WERI-Rb-1 (cell line): ENCODE measurements around the gene SAMM50.

Source experiments
- DNase-seq: peaks from one replicate; pipeline ENCODE4 v3.0.0-alpha.2; 2020
- H3K27ac ChIP-seq: fragments of 250-450 bp; sonication (Bioruptor Pico); 2 replicates; pipeline ENCODE4 v1.5.1; 2020; ENCODE audit warnings: mild to moderate bottlenecking, moderate library complexity
- H3K27me3 ChIP-seq: fragments of 250-450 bp; sonication (Bioruptor Pico); 2 replicates; pipeline ENCODE4 v1.5.1; 2021; ENCODE audit warnings: mild to moderate bottlenecking, low read depth, moderate library complexity; ENCODE audit not compliant: insufficient read depth, severe bottlenecking
- H3K36me3 ChIP-seq: fragments of 250-450 bp; sonication (Bioruptor Pico); 2 replicates; pipeline ENCODE4 v1.5.1; 2020; ENCODE audit warnings: mild to moderate bottlenecking, moderate library complexity
- H3K4me3 ChIP-seq: 2 replicates; pipeline ENCODE4 v1.5.1; 2011; ENCODE audit warnings: low read depth, mild to moderate bottlenecking, control low read depth, low read length
- H3K9me3 ChIP-seq: fragments of 250-450 bp; sonication (Bioruptor Pico); 2 replicates; pipeline ENCODE4 v1.5.1; 2021; ENCODE audit warnings: mild to moderate bottlenecking, moderate library complexity; ENCODE audit not compliant: severe bottlenecking
- TF ChIP-seq, protein P1 (sequence below): IDR thresholded peaks from 2 replicates; pipeline ENCODE4 v1.5.1; 2011; ENCODE audit warnings: low read depth, mild to moderate bottlenecking, control low read depth, inconsistent platforms, low read length

Gene SAMM50

DNA sequence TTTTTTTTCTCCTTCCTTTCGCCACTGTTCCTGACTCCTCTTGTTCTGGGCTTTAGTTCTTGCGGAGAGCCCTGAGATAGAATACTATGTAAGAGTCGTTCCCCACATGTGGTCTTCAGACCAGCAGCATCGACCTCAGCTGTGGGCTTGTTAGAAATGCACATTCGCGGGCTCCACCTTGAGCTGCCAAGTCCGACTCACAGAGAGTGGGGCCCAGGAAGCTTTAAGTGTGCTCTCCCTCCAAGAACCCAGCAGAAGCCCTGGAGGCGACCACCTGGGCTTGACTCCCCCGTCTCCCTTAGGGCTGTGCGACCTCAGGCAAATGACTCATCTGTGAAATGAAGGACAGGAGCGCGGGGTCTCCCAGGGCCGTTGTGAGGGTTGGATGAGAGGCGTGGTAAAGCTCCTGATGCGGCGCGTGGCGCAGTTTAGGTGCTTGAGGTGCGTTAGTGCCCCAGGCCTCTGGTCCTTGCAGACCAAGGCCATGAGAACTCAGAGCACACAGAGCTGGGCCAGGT lies 18.8 kb downstream of the SAMM50 start:
- DNase-seq, result no peak
- TF ChIP-seq, protein P1, sequence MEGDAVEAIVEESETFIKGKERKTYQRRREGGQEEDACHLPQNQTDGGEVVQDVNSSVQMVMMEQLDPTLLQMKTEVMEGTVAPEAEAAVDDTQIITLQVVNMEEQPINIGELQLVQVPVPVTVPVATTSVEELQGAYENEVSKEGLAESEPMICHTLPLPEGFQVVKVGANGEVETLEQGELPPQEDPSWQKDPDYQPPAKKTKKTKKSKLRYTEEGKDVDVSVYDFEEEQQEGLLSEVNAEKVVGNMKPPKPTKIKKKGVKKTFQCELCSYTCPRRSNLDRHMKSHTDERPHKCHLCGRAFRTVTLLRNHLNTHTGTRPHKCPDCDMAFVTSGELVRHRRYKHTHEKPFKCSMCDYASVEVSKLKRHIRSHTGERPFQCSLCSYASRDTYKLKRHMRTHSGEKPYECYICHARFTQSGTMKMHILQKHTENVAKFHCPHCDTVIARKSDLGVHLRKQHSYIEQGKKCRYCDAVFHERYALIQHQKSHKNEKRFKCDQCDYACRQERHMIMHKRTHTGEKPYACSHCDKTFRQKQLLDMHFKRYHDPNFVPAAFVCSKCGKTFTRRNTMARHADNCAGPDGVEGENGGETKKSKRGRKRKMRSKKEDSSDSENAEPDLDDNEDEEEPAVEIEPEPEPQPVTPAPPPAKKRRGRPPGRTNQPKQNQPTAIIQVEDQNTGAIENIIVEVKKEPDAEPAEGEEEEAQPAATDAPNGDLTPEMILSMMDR, result no peak
- no peaks in the 10 kb centered on the region for H3K9me3 ChIP-seq
- peaks cover 62% of the 10 kb centered on the region for H3K36me3 ChIP-seq
- no peaks in the 10 kb centered on the region for H3K27me3 ChIP-seq
- H3K27ac ChIP-seq, result no peak overlapping the region
- H3K4me3 ChIP-seq, result no peak overlapping the region

DNA sequence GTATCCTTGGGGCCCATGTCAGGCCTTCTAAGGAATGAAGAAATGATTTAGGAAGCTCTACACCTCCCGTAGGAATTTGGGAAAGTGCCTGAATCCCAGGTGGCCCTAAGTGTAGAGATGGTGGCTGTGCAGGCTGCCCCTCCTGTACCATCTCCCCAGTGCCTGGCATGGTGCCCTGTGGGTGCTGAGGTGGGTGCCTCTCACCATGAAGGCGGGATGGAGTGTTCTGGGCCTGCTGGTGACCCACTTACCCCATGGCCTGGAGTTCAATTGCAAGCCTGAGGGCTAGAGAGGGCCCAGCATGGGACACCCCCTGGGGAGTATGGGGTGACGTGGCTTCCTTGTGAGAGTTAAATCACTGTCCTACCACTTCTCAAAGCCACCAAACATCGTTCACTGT lies 19.8 kb downstream of the SAMM50 start:
- no peak overlapping the region for H3K4me3 ChIP-seq
- no peak for DNase-seq
- H3K27ac ChIP-seq, result no peak overlapping the region
- H3K36me3 ChIP-seq, result peaks cover 57% of the 10 kb centered on the region
- TF ChIP-seq, protein P1, result no peak
- no peaks in the 10 kb centered on the region for H3K27me3 ChIP-seq
- H3K9me3 ChIP-seq, result no peaks in the 10 kb centered on the region

DNA sequence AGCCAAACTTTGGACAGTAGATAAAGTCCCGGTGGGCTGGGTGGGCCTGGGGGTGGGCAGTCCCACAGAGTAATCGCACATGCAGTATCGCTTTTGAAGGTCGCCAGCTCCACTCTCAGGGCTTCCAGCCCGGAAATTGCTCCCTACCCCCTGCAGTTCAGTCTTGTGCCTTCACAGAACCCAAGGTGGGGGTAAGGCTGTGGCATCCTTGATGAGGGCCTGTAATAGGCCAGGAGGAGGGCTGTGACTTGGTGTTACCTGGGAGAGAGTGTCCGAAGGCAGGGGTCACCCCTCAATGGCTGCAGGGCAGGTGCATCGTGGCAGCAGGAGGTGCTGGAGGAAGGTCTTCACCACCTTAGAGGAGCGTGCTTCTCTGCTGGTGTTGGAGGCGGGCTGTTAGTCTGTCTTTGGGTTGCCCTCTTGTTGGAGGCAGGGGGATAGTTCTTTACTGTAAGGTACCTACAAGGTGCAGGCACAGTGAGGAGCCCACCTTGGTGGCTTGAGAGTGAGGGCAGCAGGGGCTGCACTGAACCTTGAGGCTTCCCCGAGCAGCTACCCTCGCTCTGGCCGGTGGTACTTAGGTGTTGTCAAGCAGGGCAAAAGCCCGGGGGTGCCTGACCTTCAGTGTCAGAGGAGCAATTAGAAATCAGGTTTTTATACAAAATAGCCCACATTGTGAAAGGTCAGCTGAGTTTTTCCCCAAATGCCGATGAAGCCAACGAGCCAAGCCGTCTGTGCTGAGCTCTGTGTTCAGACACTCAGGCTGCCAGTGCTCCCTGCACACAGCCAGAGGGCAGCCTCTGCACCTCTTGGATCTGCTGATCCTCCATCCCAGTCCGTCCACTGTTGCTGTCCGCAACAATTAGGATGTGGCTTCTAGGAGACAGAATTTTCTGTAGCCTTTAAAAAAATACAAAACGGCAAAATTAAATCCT lies 21.9 kb downstream of the SAMM50 start:
- Histone ChIP-seq H3K36me3 (peaks cover 57% of the 10 kb centered on the region), H3K4me3 (no peak overlapping the region), H3K9me3 (no peaks in the 10 kb centered on the region), H3K27me3 (no peaks in the 10 kb centered on the region), H3K27ac (no peak overlapping the region)
- DNase-seq, result no peak
- TF ChIP-seq, protein P1, result peak; percentile 32; the same call in 1 of the 2 replicates

DNA sequence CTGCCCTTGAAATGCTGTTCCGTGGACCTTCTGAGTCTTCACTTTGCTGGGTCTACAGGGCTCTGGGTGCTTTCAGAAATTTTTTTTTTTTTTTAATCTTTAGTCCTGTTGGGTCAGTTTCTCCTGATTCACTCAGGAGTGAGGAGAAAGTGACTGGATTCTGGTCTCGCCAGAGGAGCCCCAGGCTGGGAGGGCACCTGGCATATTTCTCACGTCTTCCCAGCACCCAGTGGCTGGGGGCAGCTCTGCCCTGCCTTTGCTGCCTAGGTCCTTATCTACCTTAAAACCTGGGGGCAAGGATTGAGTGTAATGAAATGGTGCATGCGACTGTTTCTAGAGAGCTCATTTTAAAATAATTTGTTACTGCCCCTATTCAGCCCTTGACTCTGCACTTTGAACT lies 23.3 kb downstream of the SAMM50 start:
- Histone ChIP-seq H3K4me3 (no peak overlapping the region), H3K27ac (no peak overlapping the region), H3K9me3 (no peaks in the 10 kb centered on the region), H3K27me3 (no peaks in the 10 kb centered on the region), H3K36me3 (peaks cover 51% of the 10 kb centered on the region)
- TF ChIP-seq, protein P1, result no peak
- no peak for DNase-seq

DNA sequence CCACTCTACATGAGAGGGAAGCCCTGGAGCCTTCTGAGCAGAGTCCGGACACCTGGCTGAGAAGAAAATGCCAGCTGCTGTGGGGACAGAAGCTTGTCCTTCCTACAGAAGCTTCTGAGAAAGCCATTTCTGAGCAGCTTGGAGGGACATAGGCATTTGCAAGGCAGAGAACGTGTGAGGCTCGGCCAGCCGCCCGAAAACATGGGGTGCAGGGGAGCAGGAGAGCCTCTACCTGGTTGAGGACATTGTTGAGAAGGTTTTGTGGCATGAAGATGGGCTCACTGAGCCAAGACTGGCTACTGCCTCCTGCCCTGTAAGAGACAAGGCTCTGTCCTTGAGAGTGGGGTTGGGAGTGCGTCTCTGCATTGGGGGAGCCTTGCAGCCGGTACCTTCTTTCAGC lies 25.3 kb downstream of the SAMM50 start:
- Histone ChIP-seq H3K9me3 (no peaks in the 10 kb centered on the region), H3K27ac (no peak overlapping the region), H3K27me3 (no peaks in the 10 kb centered on the region), H3K36me3 (peaks cover 54% of the 10 kb centered on the region), H3K4me3 (no peak overlapping the region)
- TF ChIP-seq, protein P1, result no peak
- no peak for DNase-seq
